GM18873 (cell line): Measurements from ENCODE around the gene BTBD16.
A peak's percentile ranks its signal among the peaks of the same experiment; 100 is the strongest.

Experiments used
- ATAC-seq: cut with Tn5 transposase; IDR thresholded peaks from one replicate; pipeline ENCODE4 v1.9.1; 2021; ENCODE audit warnings: mild to moderate bottlenecking, moderate library complexity, moderate number of reproducible peaks; ENCODE audit not compliant: unreplicated experiment, low FRiP score

The BTBD16 gene

DNA sequence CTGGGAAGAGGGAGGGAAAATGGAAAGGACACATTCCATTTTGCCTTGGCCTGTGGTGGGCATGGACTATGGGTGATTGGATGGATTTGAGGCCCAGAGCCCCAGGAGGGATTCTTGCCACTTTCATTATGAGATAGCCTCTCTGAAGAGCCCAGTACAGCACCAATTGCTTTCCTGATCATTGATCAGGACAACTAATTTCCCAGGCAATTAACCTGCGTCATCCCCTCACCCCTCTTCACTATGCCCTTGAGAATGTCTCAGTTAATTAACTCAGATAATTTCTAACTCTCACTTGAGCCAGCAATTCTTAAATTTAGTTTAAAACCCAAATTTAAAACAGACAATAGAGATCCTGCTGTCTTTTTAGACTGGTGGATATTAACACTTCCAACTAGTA is 90.0 kb downstream of the BTBD16 start:
- no peak for ATAC-seq

DNA sequence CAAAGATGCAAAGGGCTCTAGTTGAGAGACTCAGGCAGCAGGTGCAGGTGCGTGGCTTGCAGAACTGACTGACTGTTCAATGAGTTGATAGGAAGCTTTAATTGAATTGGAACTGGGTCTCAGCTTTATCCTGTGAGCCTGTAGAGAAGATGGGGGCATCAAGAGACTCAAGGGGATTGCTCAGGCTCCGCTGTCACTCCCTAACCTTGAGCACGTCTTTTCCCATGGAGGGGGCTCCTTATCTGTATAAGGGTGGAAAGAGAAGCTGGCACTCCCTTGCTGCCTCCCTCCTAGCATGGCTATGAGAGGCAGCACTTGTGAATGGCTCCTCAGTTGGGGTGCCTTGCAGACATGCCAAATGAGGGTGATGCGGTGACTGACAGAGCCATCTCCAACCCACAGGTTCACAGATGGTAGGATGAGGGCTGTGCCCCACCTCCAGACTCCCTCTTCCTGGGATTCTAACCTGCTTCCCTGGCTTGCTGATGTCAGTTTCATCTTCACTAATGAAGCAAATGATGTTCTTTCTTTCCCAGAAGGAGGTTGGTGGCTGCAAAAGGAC is 91.0 kb downstream of the BTBD16 start:
- ATAC-seq: no peak

- ATAC-seq: no peak
Observed at GRCh38 chr10:122362621-122363020, 91.5 kb downstream of the BTBD16 start.

DNA sequence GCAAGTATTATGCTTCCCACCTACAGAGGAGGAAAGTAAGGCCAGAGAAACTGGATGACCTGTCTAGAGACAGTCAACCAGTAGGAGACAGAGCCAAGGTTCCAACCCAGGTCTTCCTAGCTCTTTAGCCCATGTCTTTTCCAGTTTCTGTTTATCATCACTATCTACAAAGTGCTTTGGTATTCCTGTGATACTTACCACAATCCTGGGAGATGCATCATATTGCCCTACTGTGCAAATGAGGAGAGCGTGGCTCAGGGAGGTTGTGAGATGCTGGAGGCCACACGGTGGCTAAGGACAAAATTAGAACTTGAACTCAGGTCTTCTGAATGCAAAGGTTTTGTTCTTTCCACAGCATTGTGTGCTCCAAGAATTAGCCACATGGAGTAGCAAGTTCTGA is 92.2 kb downstream of the BTBD16 start:
- no peak for ATAC-seq

DNA sequence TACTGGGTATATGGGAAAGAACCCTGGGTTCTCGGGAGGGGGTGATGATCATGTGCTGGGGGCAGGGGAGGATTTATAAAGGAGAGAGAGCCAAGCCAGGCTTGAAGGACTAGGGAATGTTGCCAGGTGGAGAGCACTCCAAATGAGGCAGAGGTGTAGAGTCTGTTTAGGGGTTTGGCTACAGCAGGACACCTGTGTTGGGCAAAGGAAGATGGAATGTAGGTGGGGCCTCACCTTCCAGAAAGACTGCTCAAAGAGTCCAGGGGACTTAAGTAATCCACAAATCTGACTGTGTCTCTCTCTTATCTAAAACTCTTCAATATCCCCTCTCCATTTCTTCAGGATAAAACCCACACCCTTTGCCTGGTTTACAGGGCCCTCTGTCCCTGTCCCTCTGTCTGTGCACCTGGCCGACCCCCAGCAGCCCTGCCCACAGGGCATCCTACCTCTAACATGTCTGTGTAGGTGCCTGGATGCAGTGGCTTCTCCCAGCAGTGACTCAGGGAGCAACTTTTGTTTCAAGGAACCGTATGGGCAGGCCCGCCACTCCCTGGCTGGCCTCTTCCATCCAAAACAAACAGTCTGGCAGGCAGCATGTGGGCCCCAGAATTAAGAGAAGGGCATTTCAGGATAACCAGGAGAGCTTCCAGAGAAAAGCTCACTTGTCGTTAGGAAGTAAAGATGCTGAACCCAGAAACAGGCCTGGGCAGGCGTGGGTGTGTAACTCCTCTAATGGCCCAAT is 92.8 kb downstream of the BTBD16 start:
- no peak for ATAC-seq

GRCh38 chr10:122368502-122369254 is 97.6 kb downstream of the BTBD16 start:
- ATAC-seq: no peak

DNA sequence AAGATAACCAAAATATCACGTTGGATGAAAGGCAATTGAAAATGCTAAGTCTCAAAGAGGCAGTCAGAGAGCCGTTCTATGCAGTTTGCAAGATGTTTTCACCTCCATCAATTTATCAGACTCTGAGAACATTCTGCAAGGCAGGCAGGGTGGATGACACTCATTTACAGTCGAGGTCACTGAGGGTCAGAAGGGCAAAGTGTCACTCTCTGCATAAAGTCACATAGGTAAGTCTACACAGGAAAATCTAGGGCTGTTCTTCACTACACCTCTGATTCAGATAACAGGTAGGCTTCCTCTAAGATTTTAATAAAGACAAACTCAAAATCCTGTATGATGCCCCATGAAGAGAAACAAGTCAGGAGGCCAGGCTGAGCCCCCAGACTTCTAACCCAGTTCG is 102.0 kb downstream of the BTBD16 start:
- ATAC-seq: no peak

DNA sequence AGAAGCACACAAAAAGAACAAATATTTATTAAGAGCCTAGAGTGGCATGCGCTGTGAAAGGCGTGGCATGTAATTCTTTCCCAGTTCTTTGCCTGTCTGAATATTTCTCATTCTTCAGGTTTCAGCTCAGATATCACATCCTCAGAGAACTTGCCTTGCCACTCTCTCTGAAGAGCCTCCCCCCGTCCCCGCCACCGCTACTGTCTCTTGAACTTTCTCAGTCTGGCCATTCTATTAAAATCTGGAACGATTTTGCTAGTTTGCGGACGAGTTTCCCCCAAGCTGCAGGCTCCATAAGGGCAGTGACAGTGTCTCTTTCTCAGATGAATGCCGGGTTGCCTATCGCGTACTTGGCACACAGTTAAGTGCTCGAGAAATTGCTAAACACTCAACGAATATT is 102.6 kb downstream of the BTBD16 start:
- ATAC-seq: no peak

GRCh38 chr10:122374237-122374858 is 103.3 kb downstream of the BTBD16 start, which contains the start of gene PLEKHA1:
Gene PLEKHA1 (plus strand): TSS chr10:122374708. CDS start chr10:122393201, 18,493 bp downstream.
- ATAC-seq: peak; percentile 57

DNA sequence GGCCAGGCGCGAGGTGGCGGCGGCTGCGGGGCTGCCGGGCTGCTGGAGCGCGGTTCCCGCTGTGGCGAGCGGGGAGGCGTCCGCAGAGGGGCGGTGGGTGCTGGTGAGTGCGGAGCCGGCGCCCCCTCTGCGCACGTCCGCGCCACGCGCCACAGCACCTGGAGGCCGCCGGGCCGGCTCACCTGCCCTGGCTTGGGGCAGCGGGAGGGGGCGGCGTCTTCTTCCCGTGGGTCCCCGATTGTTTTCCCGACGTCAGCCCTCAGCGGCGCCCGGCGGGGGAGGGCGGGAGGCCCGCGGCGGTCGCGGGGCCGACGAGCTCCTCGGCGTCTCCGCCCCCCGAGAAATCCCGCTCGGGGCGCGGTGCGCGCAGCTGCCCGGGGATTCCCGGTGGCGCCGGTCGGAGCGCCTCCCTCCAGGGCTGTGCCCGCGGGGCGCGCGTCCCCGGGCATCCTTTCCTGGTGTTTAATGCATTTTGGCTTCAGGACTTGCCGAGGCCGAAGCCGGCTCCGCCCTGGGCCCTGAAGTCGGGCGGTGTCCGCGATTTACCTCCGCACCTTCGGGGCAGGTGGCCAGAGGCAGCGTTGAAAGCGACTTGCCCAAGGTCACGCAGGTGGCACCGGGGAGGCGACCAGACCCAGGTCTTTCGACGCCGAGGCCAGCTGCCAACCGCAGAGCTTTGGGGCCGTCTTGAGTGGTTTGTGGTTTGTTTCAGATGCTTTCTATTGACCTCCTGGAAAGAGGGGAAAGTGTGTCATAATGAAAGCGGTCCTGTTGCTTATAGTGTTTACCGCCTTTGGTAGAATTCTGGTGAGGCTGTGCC is 104.0 kb downstream of the BTBD16 start:
- peak; percentile 53 for ATAC-seq

- ATAC-seq: no peak
Observed at GRCh38 chr10:122375679-122376160, 104.6 kb downstream of the BTBD16 start.

GRCh38 chr10:122376364-122376961 is 105.4 kb downstream of the BTBD16 start:
- ATAC-seq: no peak

DNA sequence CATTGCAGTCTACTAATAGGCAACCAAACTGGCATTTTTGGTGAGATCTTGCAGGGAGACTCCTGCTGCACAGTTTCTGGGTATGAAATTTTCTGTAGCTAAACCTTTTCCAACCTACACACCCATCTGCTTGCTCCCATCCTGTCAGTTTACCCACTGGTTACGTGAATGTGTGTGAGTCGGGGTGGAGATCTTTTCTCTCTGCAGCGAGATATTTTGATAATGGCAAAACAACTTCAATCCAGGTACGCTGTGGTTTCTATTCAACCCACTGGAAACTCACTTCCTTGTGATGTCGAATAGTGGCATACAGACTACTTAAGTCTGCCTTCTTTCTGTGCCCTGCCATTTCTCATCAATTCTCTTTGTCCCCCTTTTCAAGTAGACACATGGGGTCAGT is 107.9 kb downstream of the BTBD16 start:
- no peak for ATAC-seq

- ATAC-seq: no peak
Observed at GRCh38 chr10:122379537-122379936, 108.4 kb downstream of the BTBD16 start.

- ATAC-seq: no peak
Observed at GRCh38 chr10:122380703-122381102, 109.6 kb downstream of the BTBD16 start.

DNA sequence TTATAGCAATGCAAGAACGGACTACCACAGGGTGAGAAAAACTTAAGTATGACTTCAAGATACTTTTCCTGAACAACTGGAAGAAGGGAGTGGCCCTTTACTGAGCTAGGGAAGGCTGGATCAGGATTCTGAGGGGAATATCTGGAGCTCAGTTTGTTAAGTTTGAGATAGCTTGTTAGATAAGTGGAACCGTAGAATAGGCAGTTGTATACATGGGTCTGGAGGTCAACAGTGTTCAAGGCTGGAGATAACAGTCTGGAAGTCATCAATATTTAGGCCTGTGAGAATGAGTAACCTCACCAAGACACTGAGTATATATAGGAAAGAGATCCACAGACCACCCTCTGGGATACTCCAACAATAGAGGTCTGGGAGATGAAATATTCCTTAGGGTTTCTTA is 110.6 kb downstream of the BTBD16 start:
- no peak for ATAC-seq

DNA sequence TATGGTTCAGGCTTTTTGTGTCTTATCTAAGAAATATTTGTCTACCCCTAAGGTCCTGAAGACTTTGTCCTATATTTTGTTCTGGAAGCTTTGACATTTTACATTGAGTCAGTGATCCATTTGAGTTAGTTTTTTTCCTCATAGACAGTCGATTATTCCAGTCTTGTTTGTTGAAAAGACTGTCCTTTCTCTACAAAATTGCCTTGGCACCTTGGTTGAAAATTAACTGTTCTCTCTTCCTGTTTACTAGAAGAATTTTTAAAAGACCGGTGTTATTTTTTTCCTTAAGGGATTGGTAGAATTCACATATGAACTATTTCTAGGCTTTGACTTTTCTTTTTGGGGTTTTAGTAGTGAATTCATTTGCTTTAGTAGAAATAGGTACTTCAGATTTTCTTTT is 115.4 kb downstream of the BTBD16 start:
- no peak for ATAC-seq

DNA sequence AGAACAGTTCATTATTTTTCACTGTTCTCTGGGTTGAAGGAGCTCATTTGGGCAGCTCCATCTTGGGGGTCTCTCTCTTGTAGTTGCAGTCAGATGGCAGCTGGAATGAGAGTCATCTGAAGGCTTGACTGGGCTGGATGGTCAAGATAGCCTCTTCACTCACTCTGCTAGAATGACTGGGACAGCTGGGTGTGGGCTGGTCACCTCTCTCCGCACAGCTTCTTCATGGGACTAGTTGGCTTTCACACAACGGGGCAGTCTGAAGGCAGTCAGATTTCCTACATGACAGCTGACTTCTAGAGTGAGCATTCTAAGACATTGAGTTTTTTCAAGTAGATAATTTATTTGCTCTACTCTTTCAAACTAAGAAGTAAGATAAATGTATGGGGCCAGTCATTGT is 116.5 kb downstream of the BTBD16 start:
- ATAC-seq: no peak
